GM21825 (cell line): ENCODE results near the gene CROCC.

Experiments used
- ATAC-seq: cut with Tn5 transposase; IDR thresholded peaks from one replicate; pipeline ENCODE4 v1.9.1; 2021; ENCODE audit warnings: mild to moderate bottlenecking, moderate library complexity; ENCODE audit not compliant: unreplicated experiment

Gene CROCC

GRCh38 chr1:16966282-16966681 lies 44.6 kb downstream of the CROCC start:
- no peak for ATAC-seq

GRCh38 chr1:16967095-16967575 lies 45.4 kb downstream of the CROCC start:
- ATAC-seq: no peak

- ATAC-seq: no peak
Observed at GRCh38 chr1:16967962-16968361, 46.2 kb downstream of the CROCC start.

GRCh38 chr1:16968372-16968771 lies 46.6 kb downstream of the CROCC start:
- no peak for ATAC-seq

- ATAC-seq: no peak
Observed at GRCh38 chr1:16969057-16969611, 47.4 kb downstream of the CROCC start.

DNA sequence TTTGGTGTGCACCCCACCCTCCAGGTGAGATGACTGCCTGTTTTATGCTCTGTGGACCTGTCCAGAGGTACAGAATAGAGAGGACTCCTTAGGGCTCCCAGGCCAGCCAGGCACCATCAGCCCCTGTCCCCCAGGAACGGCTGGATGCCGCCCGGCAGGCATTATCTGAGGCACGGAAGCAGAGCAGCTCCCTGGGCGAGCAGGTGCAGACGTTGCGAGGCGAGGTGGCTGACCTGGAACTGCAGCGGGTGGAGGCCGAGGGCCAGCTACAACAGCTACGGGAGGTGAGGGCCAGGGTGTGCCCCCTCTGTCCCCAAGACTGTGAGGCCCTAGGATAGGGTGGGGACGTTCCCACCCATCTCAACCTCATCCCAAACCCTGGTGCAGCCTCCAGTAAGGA lies 47.9 kb downstream of the CROCC start:
- no peak for ATAC-seq

GRCh38 chr1:16970132-16970910 lies 48.6 kb downstream of the CROCC start:
- ATAC-seq: no peak

DNA sequence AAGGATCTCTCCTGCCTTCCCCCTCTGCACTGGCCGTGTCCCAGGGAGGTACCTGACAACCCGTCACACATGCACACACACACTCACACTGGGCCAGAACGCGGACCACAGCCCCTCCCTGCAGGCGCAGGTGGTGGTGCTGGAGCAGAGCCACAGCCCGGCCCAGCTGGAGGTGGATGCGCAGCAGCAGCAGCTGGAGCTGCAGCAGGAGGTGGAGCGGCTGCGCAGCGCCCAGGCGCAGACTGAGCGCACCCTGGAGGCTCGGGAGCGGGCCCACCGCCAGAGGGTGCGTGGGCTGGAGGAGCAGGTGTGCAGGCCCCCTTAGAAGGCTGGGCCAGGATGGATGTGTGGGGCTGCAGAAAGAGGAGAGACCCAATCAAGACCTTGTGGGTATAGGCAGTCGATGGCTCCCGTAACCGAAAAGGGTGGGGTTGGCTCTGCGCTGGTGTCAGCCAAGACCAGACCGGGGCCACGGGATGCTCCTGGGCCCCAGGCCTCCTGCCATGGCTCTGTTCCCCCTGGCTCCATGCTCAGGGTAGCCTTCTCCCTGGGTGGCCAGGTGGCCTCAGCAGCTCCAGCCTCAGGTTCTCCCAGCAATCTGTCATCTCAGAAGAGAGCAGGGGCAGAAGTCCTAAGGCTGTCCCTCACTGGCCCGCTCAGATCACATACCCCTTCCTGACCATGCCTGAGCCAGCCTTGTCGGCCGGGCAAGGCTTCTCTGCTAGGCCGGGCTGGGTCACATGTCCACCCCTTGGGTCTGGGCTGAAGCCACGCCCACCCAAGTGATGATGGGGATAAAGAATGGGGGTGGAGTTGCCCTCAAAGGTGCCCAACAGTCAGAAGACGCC lies 49.8 kb downstream of the CROCC start:
- ATAC-seq: no peak

DNA sequence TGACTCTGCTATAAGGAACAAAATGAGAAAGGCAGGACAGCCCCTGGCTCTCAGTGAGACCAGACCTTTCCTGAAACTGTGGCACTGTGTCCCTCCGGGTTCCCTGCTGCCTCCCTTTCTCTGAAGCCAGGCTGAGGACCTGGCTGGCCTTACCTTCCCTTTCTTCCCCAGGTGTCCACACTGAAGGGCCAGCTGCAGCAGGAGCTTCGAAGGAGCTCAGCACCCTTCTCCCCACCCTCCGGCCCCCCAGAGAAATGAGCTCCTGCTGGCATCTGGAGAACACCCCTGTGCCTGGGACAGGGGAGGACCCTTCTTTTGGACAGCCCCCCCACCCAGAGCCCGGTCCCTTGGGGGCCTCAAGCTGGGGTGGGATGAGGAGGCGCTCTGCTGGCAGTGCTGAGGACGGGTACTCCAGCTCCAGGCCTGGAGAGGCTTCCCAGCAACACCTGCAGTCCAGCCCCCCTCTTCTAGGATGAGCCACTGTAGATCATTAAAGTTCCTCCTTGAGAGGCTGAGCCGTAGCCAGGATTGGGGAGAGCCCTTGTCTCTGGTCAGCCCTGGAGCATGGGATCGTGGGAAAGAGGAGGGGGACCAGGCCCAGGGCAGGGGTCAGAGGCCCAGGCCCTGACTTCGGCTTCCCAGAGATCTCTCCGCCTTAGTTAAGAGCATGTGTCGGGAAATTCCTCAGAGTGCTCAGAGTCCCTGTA lies 50.6 kb downstream of the CROCC start:
- ATAC-seq: no peak

DNA sequence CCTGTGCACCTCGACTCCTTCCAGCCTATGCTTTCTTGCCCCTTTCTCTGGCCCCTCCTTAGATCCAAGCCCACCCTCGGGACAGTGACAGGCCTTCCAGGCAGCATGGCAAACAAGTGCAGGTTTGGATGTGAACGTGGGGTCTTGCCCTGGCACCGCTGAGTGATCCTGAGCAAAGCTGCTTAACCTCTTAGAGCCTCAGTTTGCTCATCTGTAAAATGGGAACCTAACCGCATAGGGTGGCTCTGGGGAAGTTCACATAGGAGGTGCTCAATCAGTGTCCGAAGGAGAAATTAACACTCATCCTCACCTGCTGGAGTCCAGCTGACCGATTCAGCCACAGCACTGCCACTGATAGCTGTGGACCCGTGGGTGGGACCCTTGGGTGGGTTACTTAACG lies 51.5 kb downstream of the CROCC start:
- ATAC-seq: no peak

DNA sequence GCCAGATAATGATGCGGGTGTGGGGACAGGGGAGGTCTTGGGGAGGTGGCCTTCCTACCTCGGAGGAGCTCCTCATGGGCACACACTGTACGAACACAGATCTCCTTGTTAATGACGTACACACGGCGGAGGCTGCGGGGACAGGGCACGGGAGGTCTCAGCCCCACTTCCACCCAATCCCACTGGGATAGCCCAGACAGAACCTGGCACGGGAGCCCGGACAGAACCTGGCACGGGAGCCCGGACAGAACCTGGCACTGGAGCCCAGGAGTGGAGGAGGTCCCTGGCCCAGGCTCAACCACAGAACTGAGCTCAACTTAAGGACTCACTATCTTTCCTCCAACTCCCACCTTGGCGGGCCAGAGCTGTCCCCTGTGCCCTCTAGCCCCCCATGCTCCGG lies 53.5 kb downstream of the CROCC start:
- no peak for ATAC-seq

DNA sequence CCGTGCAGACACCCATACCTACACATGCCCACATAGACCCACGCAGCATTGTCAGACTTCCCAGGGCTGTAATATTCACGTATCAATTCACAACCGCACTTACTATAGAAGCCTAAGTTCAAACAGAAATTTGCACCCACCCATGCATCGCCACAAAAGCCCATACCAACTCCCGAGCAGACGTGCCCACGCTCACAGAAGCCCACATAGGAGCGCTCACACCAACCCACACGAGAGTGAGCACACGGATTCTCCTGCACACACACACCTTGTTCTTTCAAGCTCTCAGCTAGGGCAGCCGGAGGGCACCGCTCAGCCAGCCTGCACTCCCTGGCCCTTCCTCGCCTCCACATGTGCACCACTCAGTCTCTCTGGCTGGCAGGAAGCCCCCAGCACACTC lies 54.1 kb downstream of the CROCC start:
- no peak for ATAC-seq

GRCh38 chr1:16976966-16977365 lies 55.2 kb downstream of the CROCC start:
- ATAC-seq: no peak

DNA sequence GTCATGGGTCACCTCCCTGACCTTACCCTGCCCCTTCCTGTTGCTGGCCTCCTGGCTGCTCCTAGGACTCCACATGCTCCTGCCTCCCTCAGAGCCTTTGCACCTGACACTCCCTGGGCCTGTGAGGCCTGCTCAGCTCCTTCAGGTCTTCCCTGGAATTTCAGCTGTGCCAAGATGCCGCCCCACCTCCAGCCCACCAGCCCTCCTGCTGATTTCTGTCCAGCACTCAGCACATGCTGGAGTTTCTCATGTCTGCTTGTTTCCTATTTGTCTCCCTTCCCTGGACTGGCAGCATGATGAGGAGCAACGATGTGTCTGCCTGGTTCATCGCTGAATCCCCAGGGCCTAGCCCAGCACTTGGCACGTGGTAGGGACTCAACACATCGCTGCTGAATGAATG lies 55.6 kb downstream of the CROCC start:
- no peak for ATAC-seq

DNA sequence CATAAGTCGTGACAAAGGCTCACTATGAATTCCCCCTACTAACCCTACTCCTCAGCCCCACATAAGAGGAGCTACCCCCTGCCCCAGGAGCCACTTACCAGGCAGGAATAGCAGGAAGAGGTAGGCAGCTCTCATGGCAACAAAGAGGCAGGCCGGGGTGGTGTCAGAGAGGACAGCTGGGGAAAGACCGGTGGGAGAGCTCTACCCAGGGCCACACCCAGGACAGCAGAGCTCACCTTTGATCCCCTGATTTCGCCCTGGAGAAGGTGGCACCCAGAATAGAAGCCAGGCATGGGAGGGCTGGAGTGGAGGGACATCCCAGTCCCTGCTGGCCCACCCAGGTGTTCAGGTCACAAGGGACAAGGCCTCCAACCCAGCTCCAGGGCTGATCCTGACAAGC lies 56.4 kb downstream of the CROCC start:
- no peak for ATAC-seq

GRCh38 chr1:16978567-16979474 lies 57.1 kb downstream of the CROCC start:
- no peak for ATAC-seq

DNA sequence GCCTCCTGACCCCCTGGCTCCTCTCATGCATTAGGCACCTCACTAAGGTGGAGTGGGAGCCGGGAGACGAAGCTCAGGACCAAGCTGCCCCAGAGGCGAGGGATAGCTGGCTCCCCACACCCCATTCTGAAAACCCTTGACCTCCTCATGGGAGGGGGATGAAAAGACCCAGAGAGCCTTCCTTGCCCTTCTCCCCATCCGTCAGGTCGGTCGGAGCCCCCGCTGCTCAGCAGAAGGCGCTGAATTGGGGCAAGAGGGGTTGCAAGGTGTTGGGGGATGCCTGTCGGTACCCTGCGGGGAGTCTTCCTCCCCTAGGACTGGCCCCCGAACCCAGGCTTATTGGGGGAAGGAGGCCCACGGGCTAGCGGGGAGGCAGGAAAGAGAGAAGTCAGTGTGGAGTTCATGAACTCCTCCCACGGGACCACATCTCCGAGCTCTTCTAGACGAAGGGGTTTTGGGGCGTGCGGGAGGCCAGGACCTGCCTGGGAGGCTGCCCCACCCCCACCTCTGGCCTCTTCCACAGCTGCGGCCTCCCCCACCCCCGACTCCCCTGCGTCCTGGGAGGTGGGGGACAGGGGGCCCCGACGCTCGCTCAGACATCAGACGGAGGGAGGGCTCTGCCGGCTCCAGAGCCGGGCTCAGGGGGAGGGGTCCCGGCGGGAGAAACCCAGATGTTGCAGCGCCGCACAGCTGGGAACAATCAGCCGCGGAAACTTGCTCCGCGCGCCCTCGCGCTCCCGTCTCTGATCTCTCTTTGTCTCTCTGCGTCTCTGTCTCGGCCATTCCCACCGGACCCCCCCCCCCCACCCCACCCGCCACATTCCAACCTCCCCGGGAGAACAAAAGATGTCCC lies 58.0 kb downstream of the CROCC start:
- no peak for ATAC-seq

DNA sequence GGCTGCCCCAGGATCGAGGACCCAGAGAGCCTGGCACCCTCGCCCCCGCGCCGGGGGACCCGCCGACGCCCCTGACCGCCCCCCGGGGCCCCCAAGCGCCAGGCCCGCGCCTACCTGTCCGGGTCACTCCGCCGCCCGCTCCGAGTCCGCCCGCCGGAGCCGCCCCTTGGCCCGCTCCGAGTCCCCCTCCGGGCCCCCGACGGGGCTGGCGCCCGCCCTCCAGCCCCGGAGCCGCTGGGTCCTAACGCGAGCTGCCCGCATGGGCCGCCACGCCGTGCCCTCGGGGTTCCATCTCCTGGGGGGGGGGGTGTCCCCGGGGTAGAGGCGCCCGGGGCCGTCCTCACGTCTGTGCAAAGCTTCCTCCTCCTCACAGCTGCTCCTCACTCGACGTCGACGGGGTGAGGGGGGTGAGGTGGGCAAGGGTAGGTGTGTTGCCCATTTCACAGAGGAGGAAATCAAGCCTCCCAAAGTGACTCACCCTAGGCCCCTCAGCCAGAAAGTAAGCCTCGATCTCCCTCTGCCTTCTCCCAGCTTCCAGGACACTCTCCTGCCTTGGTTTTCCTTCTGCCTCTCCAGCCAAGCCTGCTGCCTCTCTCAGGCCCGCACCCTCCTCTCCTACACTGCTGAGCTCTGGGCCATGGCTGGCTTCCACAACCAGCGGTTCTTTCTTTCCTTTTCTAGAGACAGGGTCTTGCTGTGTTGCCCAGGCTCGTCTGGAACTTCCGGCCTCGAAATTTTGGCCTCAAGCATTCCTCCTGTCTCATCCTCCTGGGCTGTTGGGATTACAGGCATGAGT lies 58.9 kb downstream of the CROCC start, which contains the start of gene MFAP2:
Gene MFAP2 (minus strand): TSS at position 148 of the 796 bp plus-strand sequence. CDS start 2,347 bp downstream, outside the sequence.
- no peak for ATAC-seq
